CD4-positive, alpha-beta memory T cell (primary cell): Measurements from ENCODE around the gene ITGB3. TPM values are rescaled to one million over a fixed set of nuclear protein-coding genes. Genes with fewer than 3 reads are reported as not detected.

ENCODE experiments used
- CTCF ChIA-PET: fragments of 350-600 bp; sonication (Branson Sonifier 250); formaldehyde crosslinking; loops from one replicate; lab custom pipeline; 2021; ENCODE audit warnings: inconsistent platforms; ENCODE audit not compliant: partially characterized antibody; lab: Charles Lee
- POLR2A ChIA-PET: fragments of 350-600 bp; sonication (Branson Sonifier 250); formaldehyde crosslinking; loops from one replicate; lab custom pipeline; 2021; ENCODE audit not compliant: partially characterized antibody; lab: Charles Lee
- DNase-seq, 5 donors: peaks; one replicate each; pipeline versions ENCODE4 v3.0.0 to v3.0.0-alpha.2; 2020 to 2022; ENCODE audit warnings: mixed read lengths in 1 of 5
- H3K27ac ChIP-seq: one replicate; pipeline ENCODE4 v1.7.0; 2013; ENCODE audit warnings: low read depth, low read length
- H3K27me3 ChIP-seq: 2 replicates; pipeline ENCODE4 v1.7.0; 2013; ENCODE audit warnings: mild to moderate bottlenecking, low read length, moderate library complexity; ENCODE audit not compliant: insufficient read depth
- H3K36me3 ChIP-seq: 2 replicates; pipeline ENCODE4 v1.7.0; 2013; ENCODE audit warnings: mild to moderate bottlenecking, low read length, moderate library complexity; ENCODE audit not compliant: insufficient read depth
- H3K4me1 ChIP-seq: 2 replicates; pipeline ENCODE4 v1.7.0; 2013; ENCODE audit warnings: mild to moderate bottlenecking, low read length, moderate library complexity; ENCODE audit not compliant: insufficient read depth
- H3K4me3 ChIP-seq, 2 donors: one replicate each; pipeline ENCODE4 v1.7.0; 2013; ENCODE audit warnings: low read length in 2 of 2, mild to moderate bottlenecking in 1 of 2
- H3K9me3 ChIP-seq, 2 donors: one replicate each; pipeline ENCODE4 v1.7.0; 2013; ENCODE audit warnings: low read length in 2 of 2, control low read depth in 1 of 2; ENCODE audit not compliant: control insufficient read depth in 1 of 2
- H3K27ac Mint-ChIP-seq, 7 donors: one replicate each; pipeline ENCODE4 v1.8.0; 2020 to 2021; ENCODE audit warnings: mixed read lengths in 7 of 7, mild to moderate bottlenecking in 6 of 7, inconsistent platforms in 3 of 7, moderate library complexity in 3 of 7
- H3K27me3 Mint-ChIP-seq, 2 donors: one replicate each; pipeline ENCODE4 v1.8.0; 2020 to 2021; ENCODE audit warnings: mixed read lengths in 2 of 2
- H3K36me3 Mint-ChIP-seq, 2 donors: one replicate each; pipeline ENCODE4 v1.8.0; 2020 to 2021; ENCODE audit warnings: mixed read lengths in 2 of 2, inconsistent platforms in 1 of 2, mild to moderate bottlenecking in 1 of 2
- H3K4me1 Mint-ChIP-seq, 4 donors: one replicate each; pipeline ENCODE4 v1.8.0; 2020 to 2021; ENCODE audit warnings: mixed read lengths in 4 of 4, mild to moderate bottlenecking in 1 of 4
- H3K4me3 Mint-ChIP-seq, 8 donors: one replicate each; pipeline ENCODE4 v1.8.0; 2020 to 2021; ENCODE audit warnings: mixed read lengths in 8 of 8, mild to moderate bottlenecking in 7 of 8, moderate library complexity in 6 of 8, inconsistent platforms in 3 of 8
- H3K9me3 Mint-ChIP-seq, 8 donors: one replicate each; pipeline ENCODE4 v1.8.0; 2020 to 2021; ENCODE audit warnings: mixed read lengths in 8 of 8, mild to moderate bottlenecking in 5 of 8, inconsistent platforms in 3 of 8, moderate library complexity in 1 of 8
- intact Hi-C: fragments of 100-400 bp; cut with micrococcal nuclease; formaldehyde crosslinking; loops from one replicate; pipeline ENCODE4 v1.15.1; 2023
- polyA plus RNA-seq, 2 donors: library from polyadenylated mRNA; unstranded; fragments of 300-500 nt; fragmentation: Illumina TruSeq; gene quantifications; one replicate each; pipeline ENCODE4 v1.2.3, GENCODE V29; 2021
- total RNA-seq, 2 experiments: library from RNA; stranded (reverse); gene quantifications; one replicate each; pipeline ENCODE4 v1.2.3, GENCODE V29; 2021

Gene ITGB3
- total and polyA plus RNA-seq, 4 experiments from 2014 or later = not detected

GRCh38 chr17:47338026-47338425 lies 84.4 kb downstream of the ITGB3 start:
- Mint-ChIP-seq H3K36me3 (peaks cover 6 to 17% of the 10 kb centered on the region in 2 donors), H3K4me1 (no peaks in the 10 kb centered on the region), H3K27ac (no peak overlapping the region), H3K9me3 (no peaks in the 10 kb centered on the region), H3K27me3 (no peaks in the 10 kb centered on the region), H3K4me3 (no peak overlapping the region)
- no peak overlapping the region for H3K27ac ChIP-seq
- intact Hi-C loops = no loop called here
- POLR2A ChIA-PET = no interaction called here
- H3K27me3 ChIP-seq = no peaks in the 10 kb centered on the region
- no peaks in the 10 kb centered on the region for H3K9me3 ChIP-seq
- no peaks in the 10 kb centered on the region for H3K4me1 ChIP-seq
- H3K4me3 ChIP-seq = no peak overlapping the region
- CTCF ChIA-PET = interaction anchor here (0.5 kb wide), 1 partner anchor 375 kb away, joined by 3 read pairs; no protein-coding TSS in a partner anchor
- H3K36me3 ChIP-seq = no peaks in the 10 kb centered on the region
- no peak for DNase-seq

GRCh38 chr17:47352848-47353247 lies 99.2 kb downstream of the ITGB3 start:
- CTCF ChIA-PET = no interaction called here
- Histone ChIP-seq H3K36me3 (no peaks in the 10 kb centered on the region), H3K4me3 (no peak overlapping the region), H3K4me1 (no peaks in the 10 kb centered on the region), H3K27me3 (no peaks in the 10 kb centered on the region), H3K9me3 (no peaks in the 10 kb centered on the region), H3K27ac (no peak overlapping the region)
- POLR2A ChIA-PET = no interaction called here
- no peak overlapping the region for H3K27ac Mint-ChIP-seq
- DNase-seq = no peak
- no peaks in the 10 kb centered on the region for H3K4me1 Mint-ChIP-seq
- intact Hi-C loops = no loop called here
- no peaks in the 10 kb centered on the region for H3K9me3 Mint-ChIP-seq
- H3K4me3 Mint-ChIP-seq = no peak overlapping the region
- peaks cover 0 to 2% of the 10 kb centered on the region in 2 donors for H3K27me3 Mint-ChIP-seq
- H3K36me3 Mint-ChIP-seq = peaks cover 2 to 5% of the 10 kb centered on the region in 2 donors

DNA sequence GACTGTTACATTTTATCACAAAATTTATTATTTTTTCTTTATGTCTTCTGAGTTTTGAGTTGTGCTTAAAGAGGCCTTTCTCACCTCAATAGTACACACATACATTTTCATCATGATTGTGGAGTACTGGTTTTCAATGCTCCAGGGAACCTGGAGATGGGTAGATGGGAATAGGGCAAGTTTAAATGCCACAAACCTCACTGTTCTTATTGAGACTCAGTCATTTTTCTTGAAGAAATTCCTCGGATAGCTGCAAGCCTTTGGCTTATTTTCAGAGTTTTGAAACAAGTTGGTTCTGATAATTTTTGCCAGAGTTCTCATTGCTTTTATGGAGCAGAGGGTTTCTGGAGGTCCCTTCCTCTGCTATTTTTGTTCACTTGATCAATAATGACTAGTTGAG lies 105.0 kb downstream of the ITGB3 start:
- Mint-ChIP-seq H3K27ac (no peak overlapping the region), H3K4me1 (no peaks in the 10 kb centered on the region), H3K36me3 (peaks cover 2 to 5% of the 10 kb centered on the region in 2 donors), H3K9me3 (no peaks in the 10 kb centered on the region), H3K27me3 (no peaks in the 10 kb centered on the region), H3K4me3 (no peak overlapping the region)
- intact Hi-C loops = no loop called here
- Histone ChIP-seq H3K4me1 (no peaks in the 10 kb centered on the region), H3K27me3 (no peaks in the 10 kb centered on the region), H3K27ac (no peak overlapping the region), H3K9me3 (no peaks in the 10 kb centered on the region), H3K4me3 (no peak overlapping the region), H3K36me3 (no peaks in the 10 kb centered on the region)
- CTCF ChIA-PET = no interaction called here
- POLR2A ChIA-PET = no interaction called here
- DNase-seq = no peak

Other genes with a start within 250 kb of the ITGB3 start
- 10 to 100 TPM; 60.2 to 73.4 TPM for gene CDC27, start 64.5 kb upstream of the ITGB3 start, total RNA-seq
- gene CDC27, start 64.5 kb upstream of the ITGB3 start, polyA plus RNA-seq = 100 to 1,000 TPM in 1 of 2 donors, 10 to 100 TPM in 1; 64.2 to 104 TPM
- not detected for gene MYL4, start 44.5 kb upstream of the ITGB3 start, total RNA-seq
- gene MYL4, start 44.5 kb upstream of the ITGB3 start, polyA plus RNA-seq = not detected
- 10 to 100 TPM; 18.7 to 22.3 TPM for gene EFCAB13, start 70.1 kb downstream of the ITGB3 start, total RNA-seq
- gene EFCAB13, start 70.1 kb downstream of the ITGB3 start, polyA plus RNA-seq = 1 to 10 TPM in 1 of 2 donors, under 1 TPM in 1; 0.68 to 3.5 TPM